ENCODE data around the gene NUDT4B. TPM values are rescaled to one million over a fixed set of nuclear protein-coding genes. Genes with fewer than 3 reads are reported as not detected.
"Not testable (repeated sequence)": the region's sequence is repeated elsewhere in the genome, so short reads cannot be mapped to it uniquely, and the experiment has no call there.

NUDT4B gene
- total RNA-seq, 1 donor from 2014 or later, result not detected

GRCh38 chr1:148738667-148739066 lies 9.9 kb upstream of the NUDT4B start:
- ATAC-seq, result not testable (repeated sequence)

DNA sequence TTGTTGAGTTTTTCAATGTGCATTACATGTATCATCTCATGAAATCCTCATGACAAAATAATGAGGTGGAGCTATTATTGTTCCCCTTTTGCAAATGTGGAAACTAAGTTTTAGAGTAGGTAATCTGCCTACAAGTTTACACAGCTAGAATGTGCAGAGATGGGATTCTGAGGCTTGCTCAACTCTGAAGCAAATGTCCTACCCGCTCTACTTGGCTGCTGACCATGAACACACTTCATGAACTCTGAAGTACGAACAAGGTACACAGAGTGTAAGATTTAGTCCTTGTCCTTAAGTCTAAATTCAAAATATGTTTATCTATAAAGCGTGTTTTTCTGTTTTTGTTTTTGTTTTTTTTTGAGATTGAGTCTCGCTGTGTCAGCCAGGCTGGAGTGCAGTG lies 5.4 kb upstream of the NUDT4B start:
- not testable (repeated sequence) for ATAC-seq

DNA sequence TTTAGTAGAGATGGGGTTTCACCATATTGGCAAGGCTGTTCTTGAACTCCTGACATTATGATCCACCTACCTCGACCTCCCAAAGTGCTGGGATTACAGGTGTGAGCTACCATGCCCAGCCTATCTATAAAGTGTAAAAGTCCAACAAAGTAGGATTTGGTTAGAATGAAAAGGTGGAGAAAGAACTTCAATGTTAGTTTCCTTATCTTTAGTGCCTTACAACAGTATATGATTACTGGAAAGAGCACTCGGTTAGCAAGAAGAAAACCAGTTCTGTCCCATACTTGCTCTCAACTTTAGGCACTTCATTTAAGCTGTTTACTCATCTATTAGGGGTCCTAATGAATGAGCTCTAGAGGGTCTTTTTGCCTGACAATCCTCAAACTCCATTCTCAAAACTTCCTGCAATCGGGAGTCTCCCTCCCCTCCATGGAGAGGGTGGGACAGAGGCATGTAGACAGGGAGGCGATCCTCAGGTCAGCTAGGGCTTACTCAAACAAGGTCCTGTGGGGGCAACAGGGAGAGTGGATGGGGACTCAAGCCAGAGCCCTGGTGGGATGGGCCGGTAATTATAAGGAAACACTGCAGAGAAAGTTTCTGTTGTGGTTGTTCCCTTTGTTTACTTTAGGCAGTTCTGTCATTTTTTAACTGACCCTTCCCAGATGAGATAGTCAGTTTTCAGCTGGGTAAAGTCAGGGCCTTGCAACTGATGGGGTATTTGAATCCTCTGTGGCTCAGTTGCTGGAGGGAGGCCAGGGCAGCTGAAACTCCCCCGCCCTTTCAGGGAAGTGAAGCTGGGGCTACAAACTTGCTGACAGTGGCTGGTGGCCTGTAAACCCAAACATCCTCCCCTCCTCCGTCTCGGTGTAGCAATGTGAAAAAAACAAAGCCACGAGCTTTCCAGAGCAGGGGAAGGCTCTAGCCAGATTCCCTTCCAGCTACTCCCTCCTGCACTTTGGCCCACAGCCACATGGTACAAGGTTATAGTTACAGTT lies 4.6 kb upstream of the NUDT4B start:
- not testable (repeated sequence) for ATAC-seq

GRCh38 chr1:148749335-148749681 lies 734 bp downstream of the NUDT4B start:
- ATAC-seq, result peak; percentile 99

GRCh38 chr1:148756231-148756630 lies 7.7 kb downstream of the NUDT4B start:
- peak; percentile 57 for ATAC-seq

DNA sequence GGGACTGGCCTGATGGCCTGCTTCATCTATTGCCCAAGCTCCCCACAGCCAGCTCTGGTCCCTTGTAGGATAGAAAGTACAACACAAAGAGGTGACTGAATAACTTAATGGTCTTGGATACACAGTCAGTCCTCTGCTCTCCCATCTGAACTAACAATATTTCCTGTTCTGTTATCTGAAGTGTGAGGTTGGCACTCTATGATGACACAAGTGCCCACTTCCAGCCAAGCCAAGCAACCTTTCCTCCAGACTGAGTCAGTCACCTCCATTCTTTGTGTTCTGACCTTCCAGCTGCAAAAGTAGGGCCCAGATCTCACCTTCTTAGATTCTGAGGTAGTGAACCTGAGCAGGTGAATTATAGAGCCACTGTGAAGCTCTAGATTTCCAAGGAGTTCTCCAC lies 8.9 kb downstream of the NUDT4B start:
- not testable (repeated sequence) for ATAC-seq

- ATAC-seq, result peak; percentile 45
Measured at GRCh38 chr1:148758412-148758811, 9.8 kb downstream of the NUDT4B start.

DNA sequence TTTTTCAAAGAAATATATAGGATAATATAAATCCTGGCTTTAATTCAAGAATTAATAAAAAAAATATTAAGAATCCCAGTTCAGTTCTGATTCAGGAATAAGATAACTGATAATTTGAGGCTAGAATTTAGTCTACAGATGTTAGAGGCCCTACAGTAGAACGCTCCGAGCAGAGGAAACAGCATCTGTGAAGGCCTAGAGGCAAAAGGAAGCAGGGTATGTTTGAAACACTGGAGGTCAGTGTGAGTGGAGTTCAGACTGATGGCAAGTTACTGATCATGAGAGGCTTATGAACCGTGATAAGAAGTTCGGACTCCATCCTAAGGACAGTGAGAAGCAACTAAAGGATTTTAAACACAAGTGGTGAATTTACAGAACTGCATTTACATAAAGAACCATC lies 10.4 kb downstream of the NUDT4B start:
- ATAC-seq, result not testable (repeated sequence)

GRCh38 chr1:148759749-148760148 lies 11.2 kb downstream of the NUDT4B start:
- not testable (repeated sequence) for ATAC-seq

DNA sequence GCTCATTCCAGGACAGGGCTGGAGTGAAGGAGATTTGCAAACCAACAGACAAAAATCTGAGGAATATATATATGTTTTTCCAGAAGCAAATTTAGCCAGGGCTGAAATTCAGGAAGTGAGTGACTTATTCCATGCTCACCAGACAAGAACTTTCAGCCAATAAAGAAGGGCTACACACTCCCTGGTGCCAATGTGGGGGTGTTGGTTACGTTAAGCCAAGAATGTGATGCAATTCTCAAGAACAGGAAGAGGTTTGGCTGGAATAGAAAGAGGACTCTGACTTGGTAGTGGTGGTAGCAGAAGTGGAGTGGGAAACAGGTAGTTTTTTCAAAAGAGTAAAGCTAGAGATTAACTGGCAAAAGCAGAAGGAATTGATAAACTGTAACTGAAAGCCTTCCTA lies 11.6 kb downstream of the NUDT4B start:
- peak; percentile 79 for ATAC-seq

DNA sequence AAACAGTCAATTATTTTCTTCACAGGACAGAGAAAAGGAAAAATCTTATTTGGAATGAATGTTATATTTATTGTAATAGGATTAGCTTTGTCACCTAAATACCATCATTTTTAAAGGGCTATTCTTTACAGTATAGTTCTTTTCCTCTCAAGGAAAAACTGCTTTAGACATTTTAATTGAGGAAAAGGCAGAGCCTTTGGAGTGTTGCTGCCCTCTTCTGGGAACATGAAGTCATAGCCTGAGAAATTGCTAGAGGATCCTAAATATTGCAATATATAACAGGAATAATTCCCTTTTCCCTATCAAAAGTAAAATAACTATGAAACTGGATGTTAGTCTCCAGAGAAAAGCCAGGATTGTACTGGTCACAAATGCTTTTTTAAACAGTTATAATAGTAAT lies 12.8 kb downstream of the NUDT4B start:
- ATAC-seq, result peak; percentile 68

DNA sequence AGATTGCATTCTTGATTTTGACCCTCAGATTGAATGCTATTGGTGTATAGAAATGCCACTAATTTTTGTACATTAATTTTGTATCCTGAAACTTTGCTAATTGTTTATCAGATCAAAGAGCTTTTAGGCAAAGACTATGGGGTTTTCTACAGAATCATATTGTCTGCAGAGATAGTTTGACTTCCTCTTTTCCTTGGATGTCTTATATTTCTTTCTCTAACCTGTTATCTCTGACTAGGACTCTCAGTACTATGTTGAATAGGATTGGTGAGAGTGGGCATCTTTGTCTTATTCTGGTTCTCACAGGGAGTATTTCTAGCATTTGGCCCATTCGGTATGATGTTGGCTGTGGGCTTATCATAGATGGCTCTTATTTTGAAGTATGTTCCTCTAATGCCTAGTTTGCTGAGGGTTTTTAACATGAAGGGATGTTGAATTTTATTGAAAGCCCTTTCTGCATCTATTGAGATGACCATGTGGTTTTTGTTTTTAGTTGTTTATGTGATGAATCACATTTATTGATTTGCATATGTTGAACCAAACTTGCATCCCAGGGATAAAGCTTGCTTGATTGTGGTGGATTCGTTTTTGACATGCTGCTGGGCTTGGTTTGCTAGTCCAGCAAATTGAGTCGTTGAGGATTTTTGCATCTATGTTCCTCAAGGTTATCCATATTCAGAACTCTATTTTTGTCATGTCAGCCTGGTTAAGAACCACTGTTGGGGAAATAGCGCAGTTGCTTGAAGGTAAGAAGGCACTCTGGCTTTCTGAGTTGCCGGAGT lies 16.9 kb downstream of the NUDT4B start:
- ATAC-seq, result not testable (repeated sequence)

- ATAC-seq, result not testable (repeated sequence)
Measured at GRCh38 chr1:148768541-148768940, 20.0 kb downstream of the NUDT4B start.

DNA sequence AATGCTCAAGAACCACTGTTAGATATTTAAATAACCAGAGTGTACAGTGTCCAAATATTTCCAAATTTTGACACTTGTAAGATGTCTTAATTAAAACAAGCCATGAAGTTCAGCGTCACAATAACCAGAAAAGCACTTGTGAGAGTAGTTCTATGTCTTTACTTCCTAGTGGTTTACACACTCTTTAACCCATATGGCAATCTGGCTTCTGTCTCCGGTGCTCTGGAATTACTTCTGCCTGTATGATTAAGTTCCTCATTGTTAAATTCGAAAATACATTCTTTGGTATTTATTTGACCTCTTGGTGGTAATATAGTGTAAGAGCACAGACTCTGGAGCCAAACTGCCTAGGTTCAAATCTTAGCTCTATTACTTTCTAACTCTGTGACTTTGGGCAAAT lies 20.9 kb downstream of the NUDT4B start:
- ATAC-seq, result not testable (repeated sequence)

- ATAC-seq, result peak; percentile 71
Measured at GRCh38 chr1:148773690-148774089, 25.1 kb downstream of the NUDT4B start.

DNA sequence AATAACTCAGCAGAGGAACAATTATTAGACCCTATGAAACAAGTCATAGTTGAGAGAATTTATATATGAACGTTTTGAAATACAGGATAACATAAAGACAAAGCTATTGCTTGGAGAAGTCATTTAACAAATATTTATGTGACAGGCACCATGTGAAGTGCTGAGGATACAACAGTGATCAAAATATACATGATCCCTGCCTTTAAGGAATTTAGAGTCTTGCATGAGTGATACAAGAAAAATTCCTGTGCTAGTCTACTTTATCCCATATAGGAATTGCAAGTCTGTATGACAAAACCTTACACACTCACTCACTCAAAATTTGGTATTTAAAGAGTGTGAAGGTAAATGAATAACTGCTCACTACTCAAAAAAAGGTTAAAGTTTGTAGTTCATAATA lies 25.5 kb downstream of the NUDT4B start:
- not testable (repeated sequence) for ATAC-seq

- ATAC-seq, result not testable (repeated sequence)
Measured at GRCh38 chr1:148775263-148775662, 26.7 kb downstream of the NUDT4B start.

DNA sequence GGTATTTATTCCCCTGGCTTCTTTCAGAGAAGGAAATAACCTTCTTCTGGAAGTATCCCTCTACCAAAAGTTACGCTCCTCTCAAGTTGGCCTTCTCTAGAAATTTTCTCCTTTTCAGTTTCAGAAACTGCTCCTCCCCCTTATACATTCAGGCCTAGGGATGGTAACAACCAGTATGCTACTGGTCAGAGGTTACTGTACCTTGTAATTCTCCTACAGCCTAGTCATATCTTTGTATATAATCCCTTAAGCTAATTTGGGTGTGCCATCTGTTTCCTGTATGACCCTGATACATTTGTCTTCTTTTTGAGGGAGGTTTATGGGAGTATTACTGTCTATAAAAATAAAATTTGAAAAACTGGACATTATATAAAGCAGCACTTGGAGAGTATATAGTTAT lies 29.1 kb downstream of the NUDT4B start:
- peak; percentile 60 for ATAC-seq

GRCh38 chr1:148780404-148780803 lies 31.8 kb downstream of the NUDT4B start:
- not testable (repeated sequence) for ATAC-seq

DNA sequence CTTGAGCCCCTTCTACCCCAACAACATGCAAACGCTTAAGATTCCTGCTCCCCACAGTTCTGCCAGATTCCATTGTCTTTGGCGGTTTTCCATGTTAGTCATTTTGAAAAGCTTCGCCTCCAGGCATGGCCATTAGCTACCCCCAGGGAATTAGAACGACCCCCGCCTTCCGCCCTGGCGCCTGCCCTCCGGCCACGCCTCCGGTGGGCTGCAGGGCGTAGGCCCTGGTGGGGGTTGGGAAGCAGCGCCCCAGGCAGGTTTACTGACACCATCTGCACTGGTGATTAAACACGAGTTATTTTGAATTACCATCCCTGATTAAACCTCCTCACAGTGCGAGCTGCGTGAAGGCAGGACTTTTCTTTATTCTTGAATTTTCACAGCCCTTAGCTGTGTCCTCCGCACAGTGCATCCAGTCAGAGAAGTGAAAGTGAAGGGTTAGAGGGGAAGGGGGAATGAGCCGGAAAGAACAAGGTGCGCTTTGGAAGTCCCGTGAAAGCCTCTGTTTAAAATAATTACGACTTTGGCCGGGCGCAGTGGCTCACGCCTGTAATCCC lies 43.0 kb downstream of the NUDT4B start:
- peak; percentile 46 for ATAC-seq

- ATAC-seq, result not testable (repeated sequence)
Measured at GRCh38 chr1:148793762-148794332, 45.3 kb downstream of the NUDT4B start.

All from esophagus mucosa (tissue), 1 donor.